G401 (cell line): ENCODE measurements around the gene MYO10. TPM values are rescaled to one million over a fixed set of nuclear protein-coding genes. Genes with fewer than 3 reads are reported as not detected.
A peak's percentile ranks its signal among the peaks of the same experiment; 100 is the strongest.
"Not testable (repeated sequence)": the region's sequence is repeated elsewhere in the genome, so short reads cannot be mapped to it uniquely, and the experiment has no call there.

Experiments used
- DNase-seq: peaks from one replicate; pipeline ENCODE4 v3.0.0-alpha.2; 2015; ENCODE audit warnings: low spot score
- in situ Hi-C: cut with HindIII; loops from 2 replicates; pipeline ENCODE4 v1.10.0; 2016; ENCODE audit warnings: low sequenced_read_pairs, mixed read lengths
- total RNA-seq: library from RNA; depleted of rRNA; stranded (reverse); fragments of >200 nt; shearing (Covaris generic); gene quantifications from 2 replicates; pipeline ENCODE4 v1.2.3, GENCODE V29; 2014

MYO10 gene
- total RNA-seq, 1 experiment from 2014 or later = 0.17 TPM

DNA sequence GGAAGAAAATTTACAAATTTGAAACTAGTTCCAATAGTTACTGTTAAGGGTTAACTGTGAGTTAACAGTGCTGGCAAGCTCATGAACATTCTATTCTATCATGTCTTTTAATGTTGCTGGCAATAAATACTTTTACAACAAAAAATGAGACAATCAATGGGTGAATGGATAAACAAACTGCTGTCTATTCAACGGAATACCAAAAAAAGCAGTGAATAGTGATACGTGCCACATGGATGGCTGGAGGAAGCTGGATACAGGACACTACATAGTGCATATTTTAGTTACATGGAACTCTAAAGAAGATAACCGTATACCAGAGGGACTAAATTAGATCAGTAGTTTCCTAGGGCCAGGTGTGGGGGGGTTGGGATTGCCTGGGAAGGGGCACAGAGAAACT is 163.5 kb downstream of the MYO10 start:
- no peak for DNase-seq
- in situ Hi-C loops = no loop called here

DNA sequence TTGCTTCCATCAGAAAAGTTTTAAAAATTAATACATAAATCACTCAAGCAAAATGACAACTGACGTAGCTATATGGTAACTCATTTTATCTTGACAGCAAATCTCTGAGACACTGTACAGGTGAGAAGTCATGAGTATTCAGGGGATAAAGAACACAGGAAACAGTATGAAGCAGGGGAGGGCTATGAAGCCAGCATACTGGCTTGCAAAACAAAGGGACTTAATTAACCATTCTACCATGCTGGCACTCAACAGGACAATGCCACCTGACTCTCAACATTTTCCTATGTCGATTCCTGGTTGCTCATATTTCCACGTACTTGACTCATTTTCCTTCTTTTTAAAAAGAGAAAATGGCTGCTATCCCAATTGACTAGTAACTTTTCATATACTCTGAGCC is 167.9 kb downstream of the MYO10 start:
- in situ Hi-C loops = no loop called here
- no peak for DNase-seq

DNA sequence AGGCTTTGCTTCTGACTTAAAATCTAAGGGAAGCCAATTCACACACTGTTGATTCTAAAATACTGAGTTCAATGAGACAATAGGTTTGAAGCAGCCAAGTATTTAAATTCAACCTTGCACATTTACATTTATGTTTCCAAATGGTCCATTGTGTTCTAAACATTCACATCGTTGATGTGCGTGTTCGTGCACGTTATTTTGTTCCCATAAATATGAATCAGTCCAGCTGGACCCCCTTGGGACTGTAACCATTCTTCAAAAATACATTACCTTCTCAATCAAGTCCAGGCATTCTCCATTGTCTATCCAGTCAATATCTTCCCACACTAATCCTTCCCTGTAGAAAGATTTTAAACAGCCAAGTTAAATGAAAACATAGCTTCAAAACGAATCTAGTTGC is 172.9 kb downstream of the MYO10 start:
- no peak for DNase-seq
- in situ Hi-C loops = no loop called here

DNA sequence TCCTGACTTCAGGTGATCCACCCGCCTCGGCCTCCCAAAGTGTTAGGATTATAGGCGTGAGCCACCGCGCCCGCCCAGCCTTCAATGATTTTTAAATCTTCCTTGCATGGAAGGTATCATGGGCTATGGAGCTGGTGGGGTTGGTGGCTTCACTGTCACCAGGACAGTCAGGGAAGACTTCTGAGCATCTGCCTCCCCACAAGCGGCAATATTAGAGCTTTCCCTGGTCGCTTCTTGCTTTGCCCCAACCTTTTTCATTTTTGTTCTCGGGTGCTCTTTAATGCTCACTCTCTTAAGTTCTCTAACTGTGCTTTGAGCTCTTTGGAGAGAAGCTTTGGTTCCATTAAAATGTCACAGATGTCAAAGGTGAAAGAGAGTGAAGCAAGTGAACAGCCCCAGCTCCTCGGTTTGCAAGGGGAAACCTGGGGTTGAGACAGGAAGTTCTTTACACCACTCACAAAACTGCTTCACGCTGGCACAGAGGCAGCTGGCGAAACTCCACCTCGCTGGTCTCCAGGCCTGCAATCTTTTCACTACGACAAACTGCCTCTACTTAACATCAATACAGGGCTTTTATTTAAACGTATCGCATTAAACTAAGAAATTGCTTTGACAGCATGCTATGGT is 176.8 kb downstream of the MYO10 start:
- no peak for DNase-seq
- in situ Hi-C loops = no loop called here

DNA sequence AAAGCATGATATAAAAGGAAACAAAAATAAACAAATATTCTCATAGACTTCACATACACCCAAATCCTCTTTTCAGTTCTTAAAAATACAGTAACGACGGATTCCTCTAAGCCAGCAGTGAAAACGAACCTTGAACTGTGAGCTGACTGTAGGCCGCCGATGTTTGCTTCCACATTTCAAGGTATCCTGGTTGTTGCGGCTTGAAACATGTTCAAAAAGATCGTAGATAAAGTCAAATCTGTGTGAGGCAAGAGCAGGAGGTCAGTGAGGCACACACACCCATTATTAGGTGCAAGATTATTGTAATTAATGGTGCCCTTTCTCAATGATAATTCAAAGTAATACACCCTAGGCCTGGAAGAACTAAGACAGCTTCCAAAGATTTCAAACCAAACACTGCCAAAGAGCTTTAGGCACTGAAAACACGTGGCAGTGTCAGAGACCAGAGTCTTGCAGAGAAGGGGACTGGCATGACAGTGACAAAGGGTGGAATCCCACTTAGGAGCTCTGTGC is 178.0 kb downstream of the MYO10 start:
- in situ Hi-C loops = no loop called here

DNA sequence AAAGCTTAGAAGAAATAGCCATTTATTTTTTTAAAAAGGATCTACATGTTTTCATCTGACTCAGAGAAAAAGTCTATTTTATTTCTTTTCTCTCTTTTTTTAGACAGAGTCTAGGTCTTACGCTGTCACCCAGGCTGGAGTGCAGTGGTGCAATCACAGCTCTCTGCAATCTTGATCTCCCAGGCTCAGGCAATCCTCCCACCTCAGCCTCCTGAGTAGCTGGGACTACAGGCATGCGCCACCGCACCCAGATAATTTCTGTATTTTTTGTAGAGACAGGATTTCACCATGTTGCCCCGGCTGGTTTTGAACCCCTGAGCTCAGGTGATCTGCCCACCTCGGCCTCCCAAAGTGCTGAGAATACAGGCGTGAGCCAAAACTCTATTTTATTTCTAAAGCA is 178.5 kb downstream of the MYO10 start:
- in situ Hi-C loops, DNase-seq: not testable (repeated sequence)

More for the DNA sequence above, 178.0 kb downstream of the MYO10 start:
- DNase-seq = no peak

DNA sequence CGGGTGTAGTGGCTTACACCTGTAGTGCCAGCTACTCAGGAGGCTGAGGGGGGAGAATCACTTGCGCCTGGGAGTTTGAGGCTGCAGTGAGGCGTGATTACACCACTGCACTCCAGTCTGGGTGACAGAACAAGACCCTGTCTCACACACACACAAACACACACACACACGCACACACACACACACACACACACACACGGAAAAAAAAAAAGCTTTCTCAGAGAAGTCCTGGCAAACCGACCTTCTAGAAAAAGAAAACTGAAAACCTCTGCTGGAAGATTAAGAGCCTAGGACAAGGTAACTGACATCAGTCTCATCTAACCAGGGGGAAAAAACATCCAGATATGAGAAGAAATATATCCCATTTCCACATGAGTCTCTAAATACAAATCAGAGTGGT is 178.9 kb downstream of the MYO10 start:
- in situ Hi-C loops = no loop called here
- DNase-seq = no peak

DNA sequence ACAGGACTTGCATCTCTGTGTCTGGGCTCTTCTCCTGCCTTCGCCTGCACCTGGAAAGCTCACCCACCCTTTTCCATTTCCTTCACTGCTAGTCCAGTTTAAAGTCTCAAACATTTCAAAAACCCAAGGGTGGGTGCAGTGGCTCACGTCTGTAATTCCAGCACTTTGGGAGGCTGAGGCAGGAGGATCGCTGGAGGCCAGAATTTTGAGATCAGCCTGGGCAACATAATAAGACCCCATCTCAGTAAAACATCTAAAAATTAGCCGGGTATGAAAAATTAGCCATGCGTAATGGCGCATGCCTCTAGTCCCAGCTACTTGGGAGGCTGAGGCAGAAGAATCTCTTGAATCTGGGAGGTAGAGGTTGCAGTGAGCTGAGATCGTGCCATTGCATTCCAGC is 179.4 kb downstream of the MYO10 start:
- no peak for DNase-seq
- in situ Hi-C loops = no loop called here

DNA sequence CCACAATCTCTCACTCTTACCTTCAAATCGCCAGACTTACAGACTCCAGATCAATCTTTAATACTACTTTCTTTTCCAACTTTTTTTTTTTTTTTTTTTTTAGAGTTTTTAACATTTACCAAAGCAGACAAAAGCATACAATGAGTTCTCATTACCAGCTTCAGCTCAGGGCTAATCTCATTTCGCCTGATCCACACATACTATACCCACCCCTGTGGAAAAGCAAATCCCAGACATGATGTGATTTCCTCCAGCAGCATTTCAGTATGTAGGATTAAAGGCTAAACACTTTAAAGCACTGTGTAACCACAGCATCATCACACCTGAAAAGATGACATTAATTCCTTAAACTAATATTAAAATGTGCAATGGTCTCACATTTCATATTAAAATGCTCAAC is 180.4 kb downstream of the MYO10 start:
- DNase-seq = no peak
- in situ Hi-C loops = no loop called here

DNA sequence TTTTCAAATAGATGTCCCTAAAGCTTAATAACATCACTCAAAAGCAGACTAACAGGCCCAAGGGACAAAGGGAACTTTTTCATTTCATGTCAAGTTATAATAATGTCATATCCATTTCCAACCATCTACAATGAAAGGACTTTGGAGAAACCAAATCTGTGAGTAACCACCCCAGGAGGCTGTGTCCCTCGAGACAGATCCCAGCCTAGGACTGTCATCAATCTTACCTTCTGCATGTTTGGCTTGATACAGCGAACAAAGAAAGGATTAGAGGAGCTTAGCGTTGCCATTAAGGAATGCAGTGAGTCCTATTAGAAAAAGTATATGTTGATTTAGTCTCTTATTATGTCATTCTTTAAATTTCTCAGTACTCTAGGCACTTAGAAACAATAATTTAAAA is 181.5 kb downstream of the MYO10 start:
- DNase-seq = no peak
- in situ Hi-C loops = no loop called here

DNA sequence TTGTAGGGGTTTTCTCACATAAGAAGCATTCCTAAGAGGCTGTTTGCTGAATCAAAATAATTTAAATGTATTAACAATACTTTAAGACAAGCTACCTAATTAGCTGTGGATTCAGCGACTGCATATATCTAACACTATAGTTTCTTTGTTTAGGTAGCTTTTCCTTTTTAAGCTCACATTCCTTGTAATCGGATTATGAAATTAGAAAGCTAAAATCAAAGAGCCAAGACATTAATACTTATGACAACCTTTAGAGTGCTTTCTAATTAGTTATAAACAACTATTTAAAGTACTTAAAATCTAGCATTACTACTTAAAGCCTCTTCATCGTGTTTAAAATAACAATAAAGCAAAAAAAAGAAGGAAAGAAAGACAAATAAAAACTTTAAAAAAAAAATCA is 182.0 kb downstream of the MYO10 start:
- in situ Hi-C loops = no loop called here
- DNase-seq = no peak

DNA sequence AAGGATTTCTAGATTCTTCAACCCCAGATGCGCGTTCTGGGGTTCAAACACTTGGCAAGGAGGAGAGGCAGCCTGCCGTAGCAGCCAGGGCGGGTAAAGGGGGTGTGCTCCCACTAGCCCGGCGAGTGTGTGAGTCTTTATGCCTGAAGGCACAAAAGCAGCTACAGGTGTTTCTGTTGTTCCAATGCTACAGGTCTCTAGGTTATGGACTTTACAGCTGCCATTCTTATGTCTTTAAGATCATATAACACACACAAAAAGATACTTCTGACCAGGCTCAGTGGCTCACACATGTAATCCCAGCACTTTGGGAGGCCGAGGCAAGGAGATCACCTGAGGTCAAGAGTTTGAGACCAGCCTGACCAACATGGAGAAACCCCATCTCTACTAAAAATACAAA is 185.6 kb downstream of the MYO10 start:
- DNase-seq = no peak
- in situ Hi-C loops = no loop called here

DNA sequence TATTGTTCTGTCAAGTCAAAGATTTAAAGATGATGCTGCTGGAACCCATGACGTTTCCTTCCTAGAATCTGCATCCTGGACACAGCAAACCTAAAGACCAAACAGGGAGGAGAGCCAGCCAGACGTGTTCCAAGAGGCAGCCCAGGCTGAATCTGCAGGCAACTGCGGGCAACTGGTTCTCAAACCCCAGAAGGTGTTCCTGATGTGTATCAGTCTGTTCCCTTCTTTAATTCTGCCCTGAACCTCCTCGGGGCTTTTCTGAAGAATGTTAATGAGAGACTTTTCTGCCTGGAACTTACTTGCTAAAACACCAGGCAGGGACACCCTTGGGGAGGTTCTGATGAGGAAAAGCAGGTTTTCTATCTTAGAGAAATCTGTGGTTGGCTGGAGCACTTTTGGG is 186.5 kb downstream of the MYO10 start:
- no peak for DNase-seq
- in situ Hi-C loops = no loop called here

DNA sequence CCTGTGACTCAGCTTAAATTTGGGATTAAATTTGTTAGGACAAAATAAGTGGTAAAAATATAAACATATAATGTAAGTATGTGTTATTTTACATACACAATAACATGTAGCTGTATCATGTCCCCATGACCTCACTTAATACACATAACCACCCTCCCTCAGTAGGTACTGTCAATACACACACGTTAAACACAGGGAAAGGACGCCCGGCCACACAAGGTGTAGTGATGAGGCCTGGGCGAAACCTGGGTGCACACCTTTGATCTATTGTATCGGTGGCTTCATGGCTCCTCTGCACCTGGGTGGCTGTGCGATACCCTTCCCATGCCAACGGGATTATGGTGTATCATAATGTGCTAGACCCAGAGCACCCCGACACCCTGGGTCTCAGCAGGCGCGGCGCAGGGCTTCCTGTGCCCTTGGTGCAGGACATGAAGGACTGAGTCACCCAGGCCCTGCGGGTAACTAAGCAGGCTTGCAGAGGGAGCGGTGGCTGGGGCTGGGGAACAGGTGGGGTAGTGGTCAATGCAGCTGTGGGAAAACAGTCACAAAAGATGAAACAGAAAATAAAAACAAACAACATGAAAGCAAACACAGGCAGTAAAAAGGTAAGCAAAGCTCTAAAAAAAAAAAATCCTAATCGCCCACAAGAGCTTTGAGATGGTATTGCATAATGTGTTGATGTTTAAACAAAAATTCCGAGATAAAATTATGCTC is 191.8 kb downstream of the MYO10 start:
- no peak for DNase-seq
- in situ Hi-C loops = no loop called here

DNA sequence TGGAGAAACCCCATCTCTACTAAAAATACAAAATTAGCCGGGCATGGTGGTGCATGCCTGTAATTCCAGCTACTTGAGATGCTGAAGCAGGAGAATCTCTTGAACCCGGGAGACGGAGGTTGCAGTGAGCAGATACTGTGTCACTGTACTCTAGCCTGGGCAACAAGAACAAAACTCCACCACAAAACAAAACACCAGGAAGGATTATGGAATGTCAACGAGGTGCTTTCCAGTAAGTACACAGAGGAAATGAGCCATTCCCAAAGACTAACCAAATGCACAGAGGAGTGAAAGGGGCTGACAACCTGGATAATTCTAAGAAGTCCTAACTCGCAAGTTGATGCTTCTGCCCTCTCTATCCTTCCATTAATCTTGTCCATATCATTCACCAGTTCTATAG is 193.2 kb downstream of the MYO10 start:
- in situ Hi-C loops = no loop called here
- no peak for DNase-seq

DNA sequence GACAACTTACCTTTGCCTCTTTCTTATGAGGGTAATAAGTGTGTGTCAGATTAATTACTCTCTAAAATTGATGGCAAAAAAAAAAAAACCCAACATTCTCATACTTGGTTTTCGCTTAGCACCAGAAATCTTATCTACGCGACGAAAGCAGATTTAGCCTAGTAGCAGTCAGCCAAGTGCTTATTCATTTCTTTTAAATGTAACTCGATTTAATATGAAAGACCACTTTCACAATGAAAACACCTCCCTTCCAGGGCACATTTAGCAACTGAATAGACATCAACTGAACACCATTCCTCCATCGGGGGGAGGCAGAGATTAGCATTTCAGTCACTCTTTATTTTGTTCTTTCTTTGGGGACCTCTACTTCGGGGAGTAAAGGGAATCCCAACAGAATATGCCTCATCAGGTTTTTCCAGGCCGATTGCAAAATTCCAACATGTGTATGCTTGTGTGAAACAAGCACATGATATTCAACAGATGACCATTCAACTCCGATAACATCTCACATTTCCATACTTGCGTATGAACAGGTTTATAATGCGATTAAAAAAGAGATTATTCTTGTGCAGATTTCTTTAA is 195.2 kb downstream of the MYO10 start:
- DNase-seq = peak; percentile 15
- in situ Hi-C loops = no loop called here

DNA sequence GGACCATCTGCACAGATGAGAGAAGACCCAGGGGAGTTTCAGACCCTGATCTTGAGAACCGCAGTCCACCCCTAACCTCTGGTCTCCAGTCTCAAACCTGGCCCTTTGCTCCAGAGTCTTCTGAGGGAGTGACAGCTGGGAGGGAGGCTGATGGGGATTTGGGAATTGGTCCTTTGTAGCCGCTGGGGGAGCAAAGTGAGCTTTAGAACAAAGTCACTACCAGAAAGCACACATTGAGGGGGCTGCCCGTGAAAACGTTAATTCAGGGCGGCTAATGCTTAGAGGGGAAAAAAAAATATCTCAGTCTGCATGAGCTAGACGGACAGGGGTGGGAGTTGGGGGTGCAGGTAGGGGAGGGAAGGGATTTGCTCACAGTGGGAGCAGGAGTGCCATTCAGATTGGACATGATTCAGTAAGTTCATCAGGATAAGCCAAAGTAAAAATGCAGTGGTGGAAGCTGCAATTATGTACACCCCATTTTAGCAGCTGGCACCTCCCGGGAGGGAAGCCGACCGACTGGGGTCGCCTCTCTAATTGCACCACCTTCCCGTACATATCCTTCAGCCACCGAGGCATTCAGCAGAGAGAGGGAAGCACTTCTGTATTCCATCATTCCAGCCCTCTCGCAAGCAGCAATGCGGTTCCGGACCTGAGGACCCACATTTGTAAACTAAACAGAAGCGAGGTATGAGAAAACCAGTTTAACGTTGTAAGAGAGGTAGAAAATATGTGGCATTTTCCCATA is 195.8 kb downstream of the MYO10 start:
- DNase-seq = no peak
- in situ Hi-C loops = no loop called here

DNA sequence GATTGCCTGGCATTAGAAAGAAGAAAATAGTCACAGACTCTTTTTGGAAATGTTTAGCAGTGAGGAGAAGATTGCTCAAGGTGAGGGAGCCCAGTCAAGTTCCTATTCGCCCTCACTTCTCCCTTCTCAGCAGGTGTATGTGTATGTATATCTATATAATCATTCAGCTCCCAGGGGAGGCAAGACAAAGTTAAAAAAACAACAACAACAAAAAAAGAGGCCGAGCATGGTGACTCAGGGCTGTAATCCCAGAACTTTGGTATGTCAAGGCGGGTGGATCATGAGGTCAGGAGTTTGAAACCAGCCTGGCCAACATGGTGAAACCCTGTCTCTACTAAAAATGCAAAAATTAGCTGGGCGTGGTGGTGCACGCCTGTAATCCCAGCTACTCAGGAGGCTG is 197.7 kb downstream of the MYO10 start:
- DNase-seq, in situ Hi-C loops: not testable (repeated sequence)

DNA sequence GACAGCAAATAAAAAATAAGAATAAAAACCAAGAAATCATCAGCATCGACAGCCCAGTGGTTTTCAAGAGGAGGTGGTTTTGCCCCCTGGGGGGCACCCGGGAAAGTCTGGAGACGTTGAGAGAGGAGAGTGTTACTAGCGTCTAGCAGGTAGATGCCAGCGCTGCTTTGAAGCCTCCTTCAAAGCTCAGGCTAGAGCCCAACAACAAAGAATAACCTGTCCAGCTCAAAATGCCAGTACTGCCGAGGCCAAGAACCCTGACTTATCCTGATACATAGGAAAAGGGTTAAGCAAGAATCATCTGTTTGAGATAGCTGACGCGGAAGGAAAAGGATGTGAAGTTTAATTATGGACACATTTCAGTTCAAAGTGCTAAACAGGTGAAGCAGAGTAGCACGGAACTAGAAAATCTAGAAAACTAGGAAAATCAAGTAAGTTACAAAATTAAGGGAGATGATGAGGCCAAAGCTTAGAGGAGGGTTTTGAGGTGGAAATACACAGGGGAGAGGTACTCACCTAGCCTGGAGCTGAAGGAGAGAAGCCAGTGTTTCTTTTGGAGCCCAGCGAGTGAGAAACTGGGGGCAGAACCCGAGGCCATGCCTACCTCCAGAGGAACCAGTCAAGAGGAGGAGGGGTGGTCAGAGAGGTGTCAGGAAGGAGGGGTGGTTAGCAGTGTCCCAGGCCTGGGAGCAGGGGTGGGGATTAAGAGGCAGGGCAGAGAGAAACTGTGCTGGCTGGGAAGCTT is 198.3 kb downstream of the MYO10 start:
- in situ Hi-C loops = no loop called here
- DNase-seq = no peak
